HepG2 (cell line): ENCODE measurements around the gene SLC35F4. TPM values are rescaled to one million over a fixed set of nuclear protein-coding genes. Genes with fewer than 3 reads are reported as not detected.

ENCODE experiments used
- ATAC-seq: fragments of 200-7000 bp; cut with Tn5 transposase; 3 replicates; pipeline ENCODE4 v1.9.1; 2020; ENCODE audit warnings: mild to moderate bottlenecking, moderate library complexity
- BruUV-seq: library from RNA; stranded (reverse); fragments of 400-500 nt; replicated peaks from 2 replicates; lab custom pipeline; 2021; lab: Mats Ljungman, UMichigan
- CTCF ChIA-PET: fragments of 300-600 bp; formaldehyde crosslinking; extraction: SDS; loops from one replicate; lab custom pipeline; 2021; ENCODE audit warnings: low total read pairs, inconsistent platforms, low intra/inter-chr PET ratio; lab: Yijun Ruan, JAX
- POLR2A ChIA-PET: fragments of 350-600 bp; sonication (Branson Sonifier 250); formaldehyde crosslinking; loops from one replicate; lab custom pipeline; 2020; ENCODE audit warnings: antibody characterized with exemption, inconsistent platforms; lab: Yijun Ruan, JAX
- DNase-seq: peaks from one replicate; pipeline ENCODE4 v3.0.0-alpha.2; 2015; ENCODE audit warnings: low spot score
- FAIRE-seq: peaks from 3 replicates; lab custom pipeline; 2011; peaks lifted over from hg19 to GRCh38; lab: Jason Lieb, UNC
- H2AFZ ChIP-seq: one replicate; pipeline ENCODE4 v1.6.1; 2011; ENCODE audit warnings: low read length, inconsistent platforms
- H3K27ac ChIP-seq: fragments of 300-600 bp; 3 replicates; pipeline ENCODE4 v1.8.0; 2011; ENCODE audit warnings: mixed run types, mild to moderate bottlenecking, mixed read lengths, low read length, inconsistent platforms; ENCODE audit not compliant: insufficient read depth; ENCODE audit errors: extremely low read length
- H3K27me3 ChIP-seq, 2 experiments: fragments of 200-600 bp in 1 of 2; 2 replicates in 1 of 2; 3 replicates in 1 of 2; pipeline versions ENCODE4 v1.6.0 to v1.8.0; 2011; ENCODE audit warnings: low read length in 2 of 2, mild to moderate bottlenecking in 2 of 2, moderate library complexity in 2 of 2, inconsistent platforms in 1 of 2; ENCODE audit not compliant: insufficient read depth in 2 of 2, control insufficient read depth in 1 of 2
- H3K36me3 ChIP-seq, 2 experiments: fragments of 200-600 bp in 1 of 2; replicated peaks in 1 of 2; 2 replicates in 1 of 2; 3 replicates in 1 of 2; pipeline versions ENCODE4 v1.5.1 to v1.8.0; 2011; ENCODE audit warnings: low read length in 2 of 2, inconsistent platforms in 1 of 2; ENCODE audit not compliant: insufficient read depth in 2 of 2, control insufficient read depth in 1 of 2
- H3K4me1 ChIP-seq: 2 replicates; pipeline ENCODE4 v1.5.1; 2012; ENCODE audit warnings: low read length, inconsistent platforms; ENCODE audit not compliant: insufficient read depth
- H3K4me2 ChIP-seq: 2 replicates; pipeline ENCODE4 v1.6.0; 2011; ENCODE audit warnings: low read depth, low read length, inconsistent platforms
- H3K4me3 ChIP-seq, 3 experiments: fragments of 200-600 bp in 1 of 3; sonication (generic), shearing (Covaris generic) in 1 of 3; replicated peaks in 1 of 3; 2 replicates each; pipeline ENCODE4 v1.5.1; 2011 to 2016; ENCODE audit warnings: low read length in 3 of 3, inconsistent platforms in 2 of 3, low read depth in 2 of 3, mild to moderate bottlenecking in 2 of 3, control low read depth in 1 of 3, mixed read lengths in 1 of 3; ENCODE audit not compliant: insufficient read depth in 1 of 3
- H3K79me2 ChIP-seq: one replicate; pipeline ENCODE4 v1.6.1; 2011; ENCODE audit warnings: low read length, inconsistent platforms; ENCODE audit not compliant: insufficient read depth
- H3K9ac ChIP-seq: 2 replicates; pipeline ENCODE4 v1.6.0; 2011; ENCODE audit warnings: mild to moderate bottlenecking, low read depth, low read length, inconsistent platforms; ENCODE audit not compliant: insufficient read depth
- H3K9me3 ChIP-seq: 2 replicates; pipeline ENCODE4 v1.5.1; 2012; ENCODE audit warnings: mild to moderate bottlenecking, low read length
- H4K20me1 ChIP-seq: 2 replicates; pipeline ENCODE4 v1.6.0; 2011; ENCODE audit warnings: inconsistent platforms, mild to moderate bottlenecking, low read length, moderate library complexity; ENCODE audit not compliant: insufficient read depth
- GZF1 ChIP-seq: sonication (generic); formaldehyde crosslinking; IDR thresholded peaks from 2 replicates; pipeline ENCODE4 v1.5.1; 2020; ENCODE audit warnings: mild to moderate bottlenecking, missing genetic modification reagents
- HOXA5 ChIP-seq: sonication (generic); formaldehyde crosslinking; IDR thresholded peaks from 2 replicates; pipeline ENCODE4 v1.4.0; 2020; ENCODE audit warnings: missing genetic modification reagents
- MED13 ChIP-seq: sonication (generic); formaldehyde crosslinking; IDR thresholded peaks from 2 replicates; pipeline ENCODE4 v1.5.0; 2020; ENCODE audit warnings: missing genetic modification reagents
- MTERF4 ChIP-seq: sonication (generic); formaldehyde crosslinking; IDR thresholded peaks from 2 replicates; pipeline ENCODE4 v1.8.0; 2023; ENCODE audit warnings: mild to moderate bottlenecking, missing genetic modification reagents
- NFE2 ChIP-seq: sonication (generic); formaldehyde crosslinking; IDR thresholded peaks from 2 replicates; pipeline ENCODE4 v1.4.0; 2020; ENCODE audit warnings: missing genetic modification reagents
- NR3C1 ChIP-seq: sonication (generic); formaldehyde crosslinking; IDR thresholded peaks from 2 replicates; pipeline ENCODE4 v1.4.0; 2020; ENCODE audit warnings: missing genetic modification reagents
- RORA ChIP-seq: sonication (generic); formaldehyde crosslinking; IDR thresholded peaks from 2 replicates; pipeline ENCODE4 v1.5.0; 2020; ENCODE audit warnings: mild to moderate bottlenecking, missing genetic modification reagents, moderate library complexity
- SKIL ChIP-seq: sonication (generic); formaldehyde crosslinking; IDR thresholded peaks from 2 replicates; pipeline ENCODE4 v1.8.0; 2022; ENCODE audit warnings: missing genetic modification reagents, mild to moderate bottlenecking, moderate library complexity, borderline replicate concordance
- SNRNP70 ChIP-seq: fragments of 200-400 bp; formaldehyde crosslinking; IDR thresholded peaks from 2 replicates; pipeline ENCODE4 v1.6.1; 2017; ENCODE audit warnings: mild to moderate bottlenecking, low read depth, low read length, moderate library complexity
- ZKSCAN1 ChIP-seq: fragments of 150-350 bp; IDR thresholded peaks from 2 replicates; pipeline ENCODE4 v1.6.1; 2014; ENCODE audit warnings: low read length
- WGBS: methylation state at CpG from one replicate; pipeline ENCODE4 v1.1.6; 2017; ENCODE audit warnings: low lambda C conversion rate; 5-methylcytosine and 5-hydroxymethylcytosine counted together
- in situ Hi-C: cut with HindIII; loops from 2 replicates; pipeline ENCODE4 v1.10.0; 2017; ENCODE audit warnings: low pct_unique_long_range_greater_than_20kb; ENCODE audit not compliant: extremely low pct_ligation_motif_present
- intact Hi-C: fragments of 100-400 bp; cut with micrococcal nuclease; formaldehyde crosslinking; loops from one replicate; pipeline ENCODE4 v1.10.0; 2022; ENCODE audit not compliant: unreplicated experiment
- polyA plus RNA-seq, 8 experiments: library from polyadenylated mRNA; depleted of rRNA in 3 of 8; stranded (reverse) in 7 of 8; unstranded in 1 of 8; fragments of >200 nt; fragmentation: Illumina TruSeq in 4 of 8; extraction: Trizol in 4 of 8; gene quantifications; 2 replicates each; pipeline versions ENCODE4 v1.2.1 to v1.2.3, GENCODE V29; 2011 to 2016; ENCODE audit warnings: low read depth in 4 of 8, missing spikeins in 1 of 8, mixed read lengths in 1 of 8; ENCODE audit not compliant: insufficient read depth in 1 of 8
- total RNA-seq, 5 experiments: library from RNA; depleted of rRNA; stranded (reverse); fragments of >200 nt; fragmentation: Illumina TruSeq; extraction: Trizol; gene quantifications; 2 replicates each; pipeline ENCODE4 v1.2.3, GENCODE V29; 2016; ENCODE audit warnings: low read depth in 1 of 5

SLC35F4 gene
- total and polyA plus RNA-seq, 2 of the 13 experiments (the other 11 are each of a cell fraction or from before 2014, with no cell fraction given) = not detected

- TF ChIP-seq MED13 (CRISPR knock-in tag) (no peak), GZF1 (CRISPR knock-in tag) (no peak), NR3C1 (CRISPR knock-in tag) (no peak), HOXA5 (CRISPR knock-in tag) (no peak)
Measured at GRCh38 chr14:57761800-57762199, 104.1 kb downstream of the SLC35F4 start (continued).

- no peak for DNase-seq
- H3K27me3 ChIP-seq = no peaks in the 10 kb centered on the region
- WGBS = 3% methylated on average over 2 of the region's 2 CpGs
Measured at GRCh38 chr14:57760896-57761295, 105.0 kb downstream of the SLC35F4 start.

More at GRCh38 chr14:57760896-57761295, 105.0 kb downstream of the SLC35F4 start:
- no peaks in the 10 kb centered on the region for H3K36me3 ChIP-seq
- ChIA-PET CTCF (no interaction called here), POLR2A (no interaction called here)
- no peak overlapping the region for H3K4me3 ChIP-seq
- no peak for ATAC-seq
- no peaks in the 10 kb centered on the region for H3K9me3 ChIP-seq
- H3K27ac ChIP-seq = no peak overlapping the region
- H3K4me1 ChIP-seq = no peaks in the 10 kb centered on the region
- no peak overlapping the region for H3K9ac ChIP-seq
- no peak overlapping the region for H2AFZ ChIP-seq
- H3K79me2 ChIP-seq = no peaks in the 10 kb centered on the region
- intact Hi-C loops (no loop called here), in situ Hi-C loops (no loop called here)
- BruUV-seq = no TSS peak
- no peak for FAIRE-seq
- no peak for TF ChIP-seq ZKSCAN1
- TF ChIP-seq SKIL (CRISPR knock-in tag) = no peak
- TF ChIP-seq NFE2 = no peak
- TF ChIP-seq RORA = no peak
- TF ChIP-seq MTERF4 (CRISPR knock-in tag) = no peak
- TF ChIP-seq SNRNP70 = no peak
- H4K20me1 ChIP-seq = no peaks in the 10 kb centered on the region
- H3K4me2 ChIP-seq = no peak overlapping the region
